GM19328 (cell line): ENCODE measurements around the gene B4GALNT3.

Experiments used
- ATAC-seq: cut with Tn5 transposase; IDR thresholded peaks from one replicate; pipeline ENCODE4 v1.9.1; 2021; ENCODE audit warnings: mild to moderate bottlenecking, moderate library complexity; ENCODE audit not compliant: unreplicated experiment

The B4GALNT3 gene

DNA sequence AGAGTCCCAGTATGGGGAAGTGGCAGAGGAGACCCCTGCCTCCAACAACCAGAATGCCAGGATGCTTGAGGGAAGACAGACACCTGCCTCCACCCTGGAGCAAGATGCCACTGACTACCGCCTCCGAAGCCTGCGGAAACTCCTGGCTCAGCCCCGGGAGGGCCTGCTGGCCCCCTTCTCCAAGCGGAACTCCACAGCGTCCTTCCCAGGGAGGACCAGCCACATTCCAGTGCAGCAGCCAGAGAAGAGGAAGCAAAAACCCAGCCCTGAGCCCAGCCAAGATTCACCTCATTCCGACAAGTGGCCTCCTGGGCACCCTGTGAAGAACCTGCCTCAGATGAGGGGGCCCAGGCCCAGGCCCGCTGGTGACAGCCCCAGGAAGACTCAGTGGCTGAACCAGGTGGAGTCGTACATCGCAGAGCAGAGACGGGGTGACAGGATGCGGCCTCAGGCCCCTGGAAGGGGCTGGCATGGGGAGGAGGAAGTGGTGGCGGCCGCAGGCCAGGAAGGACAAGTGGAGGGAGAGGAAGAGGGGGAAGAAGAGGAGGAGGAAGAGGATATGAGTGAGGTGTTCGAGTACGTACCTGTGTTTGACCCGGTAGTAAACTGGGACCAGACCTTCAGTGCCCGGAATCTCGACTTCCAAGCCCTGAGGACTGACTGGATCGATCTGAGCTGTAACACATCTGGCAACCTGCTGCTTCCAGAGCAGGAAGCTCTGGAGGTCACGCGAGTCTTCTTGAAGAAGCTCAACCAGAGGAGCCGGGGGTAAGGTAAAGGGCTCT lies 93.7 kb downstream of the B4GALNT3 start:
- ATAC-seq: no peak

DNA sequence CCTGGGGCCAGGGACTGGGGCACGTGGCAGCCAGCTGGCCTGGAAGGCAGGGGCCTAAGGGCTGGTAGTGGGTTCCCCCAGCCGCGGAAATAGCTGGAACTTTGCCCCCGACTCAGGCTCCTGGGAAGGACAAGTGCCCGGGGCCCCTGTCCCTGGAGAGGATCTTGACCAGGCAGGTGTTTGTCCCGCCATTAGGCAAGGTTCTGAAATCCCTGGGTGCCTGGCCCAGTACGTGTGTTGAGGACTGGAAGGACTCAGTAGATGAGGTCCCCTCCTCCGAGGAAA lies 94.2 kb downstream of the B4GALNT3 start:
- no peak for ATAC-seq

DNA sequence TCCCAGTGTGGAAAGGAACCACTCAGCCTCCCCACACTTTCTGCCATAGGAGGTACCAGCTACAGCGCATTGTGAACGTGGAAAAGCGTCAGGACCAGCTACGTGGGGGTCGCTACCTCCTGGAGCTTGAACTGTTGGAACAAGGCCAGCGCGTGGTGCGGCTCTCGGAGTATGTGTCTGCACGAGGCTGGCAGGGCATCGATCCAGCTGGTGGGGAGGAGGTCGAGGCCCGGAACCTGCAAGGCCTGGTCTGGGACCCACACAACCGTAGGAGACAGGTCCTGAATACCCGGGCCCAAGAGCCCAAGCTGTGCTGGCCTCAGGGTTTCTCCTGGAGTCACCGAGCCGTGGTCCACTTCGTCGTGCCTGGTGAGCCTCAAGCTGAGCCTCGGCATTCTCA lies 96.8 kb downstream of the B4GALNT3 start:
- ATAC-seq: no peak

DNA sequence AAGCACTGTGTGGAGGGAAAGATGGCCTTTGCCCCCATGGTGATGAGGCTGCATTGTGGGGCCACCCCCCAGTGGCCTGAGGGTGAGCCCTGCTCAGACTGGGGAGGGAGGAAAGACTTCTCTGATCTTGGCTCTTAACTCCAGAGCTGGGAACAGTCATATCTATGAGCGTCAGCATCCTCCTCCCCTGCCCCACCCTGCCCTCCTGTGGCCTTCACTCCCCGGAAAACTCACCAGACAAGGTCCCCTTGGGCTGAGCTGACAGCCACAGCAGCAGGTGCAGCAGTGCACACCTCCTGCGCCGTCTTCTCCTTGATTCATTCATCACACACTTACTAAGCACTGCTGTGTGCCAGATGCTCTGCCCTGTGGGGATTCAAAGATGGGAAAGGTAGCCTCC lies 98.8 kb downstream of the B4GALNT3 start:
- ATAC-seq: no peak

DNA sequence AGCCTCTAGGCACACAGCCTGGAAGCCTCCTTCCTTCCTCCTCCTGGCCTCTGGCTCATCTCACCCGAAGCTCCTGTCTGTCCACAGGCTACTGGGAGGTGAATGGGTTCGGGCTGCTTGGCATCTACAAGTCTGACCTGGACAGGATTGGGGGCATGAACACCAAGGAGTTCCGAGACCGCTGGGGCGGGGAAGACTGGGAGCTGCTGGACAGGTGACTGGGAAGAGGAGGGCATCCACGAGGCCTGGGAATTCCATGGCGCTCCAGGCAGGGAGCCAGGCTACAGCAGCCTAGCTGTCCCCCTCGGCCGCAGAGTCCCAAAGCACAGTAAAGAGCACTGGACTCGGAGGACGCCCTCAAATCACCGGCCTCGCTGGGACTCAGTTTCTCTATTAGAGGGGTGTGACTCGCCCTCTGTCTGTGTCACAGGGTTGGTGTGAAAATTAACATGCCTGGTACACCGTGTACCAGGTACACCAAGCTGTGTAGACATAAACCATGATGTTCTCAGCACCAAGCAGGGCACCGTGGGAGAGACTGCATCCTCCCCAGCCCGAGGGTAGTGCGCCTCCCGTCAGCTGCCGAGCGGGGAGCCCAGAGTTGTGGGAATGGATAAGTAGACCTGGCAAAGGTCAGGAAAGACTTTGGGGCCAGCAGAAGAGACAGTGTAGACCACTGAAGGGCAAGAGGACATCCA lies 99.6 kb downstream of the B4GALNT3 start:
- no peak for ATAC-seq

DNA sequence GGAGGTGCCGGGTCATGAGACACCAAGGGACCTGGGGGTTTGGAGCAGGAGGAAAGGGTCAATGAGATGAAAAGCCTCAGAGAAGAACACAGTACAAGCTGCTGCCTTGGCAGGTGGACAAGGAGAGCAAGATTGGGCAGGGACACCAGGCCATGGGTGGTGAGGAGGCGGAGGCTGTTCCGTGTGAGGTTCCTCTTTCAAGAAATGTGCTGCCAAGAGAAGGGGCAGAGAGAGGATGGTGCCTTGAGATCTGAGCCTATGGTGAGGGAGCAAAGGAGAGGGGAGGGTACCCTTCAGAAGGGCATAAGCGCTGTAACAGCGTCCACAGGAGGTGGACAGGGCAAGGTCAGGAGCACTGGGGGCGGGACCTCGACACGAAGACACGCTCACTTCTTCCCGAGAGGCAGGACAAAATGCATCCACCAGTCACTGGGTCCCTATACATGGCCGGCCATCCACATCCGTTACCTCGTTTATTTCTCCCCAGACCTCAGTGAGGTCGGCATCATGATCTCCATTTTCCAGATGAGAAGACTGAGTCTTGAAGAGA lies 100.2 kb downstream of the B4GALNT3 start:
- ATAC-seq: no peak

DNA sequence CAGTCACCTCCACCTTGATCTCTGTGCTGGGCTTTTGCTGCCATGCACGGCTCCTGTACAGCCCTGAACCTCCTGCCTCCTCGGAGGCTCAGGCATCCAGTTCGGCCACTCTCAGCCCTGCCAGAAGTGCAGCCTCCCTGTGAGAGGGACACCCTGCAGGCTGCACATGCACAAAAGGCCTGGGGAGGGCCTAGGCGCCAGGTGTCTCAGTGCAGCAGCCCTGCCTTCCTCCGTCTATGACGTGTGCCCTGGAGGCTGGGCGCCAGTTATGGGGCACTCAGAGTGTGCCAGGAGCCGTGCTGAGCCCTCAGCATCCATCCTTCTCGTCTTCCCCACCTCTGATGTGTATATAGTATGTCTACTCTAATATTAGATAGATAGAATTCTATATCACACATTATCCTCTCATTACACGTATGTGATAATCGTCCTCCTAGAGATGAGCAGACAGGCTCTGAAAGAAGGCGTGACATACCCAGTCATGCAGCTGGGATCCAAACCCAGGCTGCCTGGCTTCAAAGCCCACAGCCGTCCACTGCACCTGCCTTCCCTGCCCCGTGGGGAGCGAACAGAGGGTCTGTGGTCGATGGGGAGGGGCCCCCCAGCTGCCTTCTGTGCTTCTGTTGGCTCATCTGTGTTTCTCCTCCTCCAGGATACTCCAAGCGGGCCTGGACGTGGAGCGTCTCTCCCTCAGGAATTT lies 101.1 kb downstream of the B4GALNT3 start:
- ATAC-seq: no peak

DNA sequence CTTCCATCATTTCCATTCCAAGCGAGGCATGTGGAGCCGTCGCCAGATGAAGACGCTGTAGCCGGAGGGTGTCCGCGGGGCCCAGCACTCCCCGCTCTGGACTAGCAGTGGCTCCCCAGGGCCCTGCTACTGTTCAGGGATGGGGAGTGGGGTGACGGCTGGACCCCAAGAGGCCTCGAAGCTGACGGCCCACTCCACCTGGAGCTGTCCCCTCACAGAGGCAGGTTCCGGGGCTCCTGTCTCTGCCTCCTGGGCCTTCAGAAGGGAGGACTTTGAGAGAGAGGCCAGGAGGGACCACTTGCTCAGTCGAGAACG lies 101.6 kb downstream of the B4GALNT3 start:
- ATAC-seq: no peak

DNA sequence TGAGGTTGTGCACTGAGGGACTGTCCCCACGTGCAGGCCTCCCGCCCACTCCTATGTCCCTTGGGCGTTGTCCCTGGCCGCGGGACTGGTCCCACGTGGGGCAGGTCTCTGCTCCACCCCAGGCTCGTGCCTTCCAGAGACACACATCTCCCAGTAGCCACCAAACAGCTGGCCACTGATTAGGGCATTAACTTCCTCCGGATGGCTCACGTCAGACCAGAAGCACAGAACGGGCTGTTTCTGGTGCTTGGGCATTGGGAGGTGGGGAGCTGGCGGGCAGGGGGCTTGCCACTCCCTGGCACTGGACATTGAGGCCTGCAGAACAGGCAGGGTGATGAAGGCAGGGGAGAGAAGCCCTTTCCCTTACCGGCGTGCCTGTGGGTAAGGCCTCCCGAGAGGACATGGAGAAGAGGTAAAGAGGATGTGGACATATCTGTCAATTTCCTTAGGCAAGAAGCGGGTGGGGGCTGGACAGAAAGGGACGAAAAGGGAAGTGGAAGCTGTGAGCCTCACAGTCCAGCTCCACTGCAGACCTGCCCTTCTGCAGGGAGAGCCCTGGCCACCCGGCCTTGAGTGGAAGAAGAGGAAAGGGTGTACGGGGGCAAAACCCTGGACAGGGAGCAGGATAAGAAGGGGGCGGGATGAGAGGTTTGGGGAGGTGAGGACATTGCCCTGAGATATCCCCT lies 102.3 kb downstream of the B4GALNT3 start:
- ATAC-seq: no peak

DNA sequence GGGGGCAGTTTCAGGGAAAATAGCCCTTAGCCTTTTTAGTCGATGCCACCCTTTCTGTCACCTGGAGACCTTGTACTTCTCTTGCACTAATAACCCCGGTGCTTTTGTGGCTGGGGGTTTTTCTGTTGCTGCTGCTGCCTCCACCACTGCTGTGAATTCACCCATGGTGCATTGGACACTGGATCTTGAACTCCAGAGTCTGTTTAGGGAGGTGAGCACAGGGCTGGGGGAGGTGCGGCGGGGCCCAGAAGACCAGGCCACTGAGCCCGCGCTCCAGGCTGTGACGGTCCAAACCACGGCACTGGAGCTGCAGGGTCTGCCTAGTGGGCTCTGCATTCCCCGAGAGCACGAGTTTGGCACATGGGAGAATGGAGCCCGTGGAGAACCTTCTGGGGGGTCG lies 102.9 kb downstream of the B4GALNT3 start:
- ATAC-seq: no peak

DNA sequence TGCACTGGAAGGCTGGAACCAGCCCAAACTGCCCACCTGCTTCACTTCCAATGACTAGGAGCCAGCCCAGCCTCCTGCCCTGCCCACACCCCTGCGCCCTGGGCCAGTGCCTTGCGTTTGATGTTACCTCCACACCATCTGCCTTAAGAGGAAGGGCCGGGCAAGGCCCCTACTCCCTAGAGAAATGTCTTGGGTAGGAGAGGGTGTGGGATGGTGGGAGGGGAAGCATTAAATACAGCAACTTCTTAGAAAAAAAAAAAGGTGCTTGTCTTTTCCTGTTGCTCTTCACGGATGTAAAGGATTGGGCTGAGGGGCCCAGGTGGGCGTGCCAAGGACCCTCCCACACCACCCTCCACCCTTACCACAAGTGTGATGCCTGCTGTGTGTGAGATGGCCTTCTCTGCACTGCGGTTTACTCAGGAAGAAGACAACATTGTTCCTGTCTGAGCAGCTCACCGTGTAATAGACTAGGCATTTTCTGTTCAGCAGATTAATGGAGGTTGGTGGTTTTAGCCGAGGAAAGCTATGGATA lies 103.6 kb downstream of the B4GALNT3 start:
- ATAC-seq: no peak

DNA sequence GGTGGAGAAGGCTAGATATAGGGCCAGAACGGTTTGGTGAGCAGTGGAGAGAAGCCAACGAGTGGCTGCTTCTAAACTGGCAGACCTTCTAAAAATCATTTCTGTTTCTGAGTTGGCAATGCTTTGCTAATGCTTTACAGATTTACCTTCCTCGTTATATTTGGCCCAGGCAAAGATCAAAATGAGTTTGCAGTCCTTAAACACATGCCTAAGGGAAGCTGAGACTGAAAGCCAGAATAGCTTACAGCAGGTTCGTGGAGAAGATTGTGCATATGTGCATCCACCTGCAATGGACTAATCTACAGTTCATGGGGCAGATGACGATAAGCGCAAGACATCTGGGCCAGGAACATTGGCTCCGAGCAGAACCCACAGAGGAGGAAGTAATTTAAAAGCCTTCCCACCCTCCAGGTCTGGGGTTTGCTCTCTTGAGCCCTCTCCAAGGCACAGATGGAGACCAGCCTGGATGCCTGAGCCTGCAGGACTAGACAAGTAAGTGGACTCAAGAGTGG lies 104.1 kb downstream of the B4GALNT3 start:
- no peak for ATAC-seq

DNA sequence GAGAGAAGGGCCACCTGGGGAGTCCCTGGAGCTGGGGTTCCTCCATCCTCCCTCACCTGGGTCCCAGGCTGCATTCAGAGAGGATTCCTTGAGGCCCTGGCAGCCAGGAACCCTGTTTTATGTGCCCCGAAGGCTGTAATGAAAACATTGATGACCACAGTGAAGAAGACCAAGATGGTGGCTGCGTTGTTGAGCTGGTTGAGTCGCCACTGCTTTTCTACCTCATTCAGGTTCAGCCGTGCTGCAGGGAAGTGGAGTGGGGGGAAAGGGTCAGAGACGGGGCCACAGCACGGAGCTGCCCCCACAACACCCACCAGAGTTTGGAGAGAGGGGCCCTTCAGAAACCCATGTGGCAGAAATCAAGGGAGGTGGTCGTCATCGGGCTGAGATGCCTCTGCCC lies 105.4 kb downstream of the B4GALNT3 start:
- ATAC-seq: no peak

DNA sequence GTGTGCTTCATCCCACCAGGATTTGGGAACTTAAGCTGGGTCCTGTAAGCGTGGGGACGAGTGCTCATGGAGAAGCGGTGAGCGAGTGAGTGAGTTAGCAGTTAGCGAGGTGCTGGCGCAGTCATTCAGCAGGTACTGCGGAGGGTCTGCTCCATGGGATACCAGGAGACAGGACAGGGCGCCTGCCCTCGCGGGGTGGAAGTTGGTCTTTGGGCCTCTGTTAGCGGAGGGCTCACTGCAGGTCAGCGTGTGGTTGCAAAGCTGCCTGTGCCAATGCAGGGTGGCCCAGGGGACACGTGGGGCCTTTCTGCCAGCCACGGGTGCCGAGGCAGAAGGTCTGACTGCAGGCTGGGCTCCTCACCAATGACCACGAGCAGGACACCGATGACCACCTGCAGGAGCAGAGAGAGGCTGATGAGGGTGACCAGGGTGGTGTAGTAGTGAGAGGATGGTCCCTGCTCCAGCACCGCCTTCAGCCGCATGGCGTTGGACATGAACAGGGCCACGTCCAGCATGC lies 105.9 kb downstream of the B4GALNT3 start:
- ATAC-seq: no peak

DNA sequence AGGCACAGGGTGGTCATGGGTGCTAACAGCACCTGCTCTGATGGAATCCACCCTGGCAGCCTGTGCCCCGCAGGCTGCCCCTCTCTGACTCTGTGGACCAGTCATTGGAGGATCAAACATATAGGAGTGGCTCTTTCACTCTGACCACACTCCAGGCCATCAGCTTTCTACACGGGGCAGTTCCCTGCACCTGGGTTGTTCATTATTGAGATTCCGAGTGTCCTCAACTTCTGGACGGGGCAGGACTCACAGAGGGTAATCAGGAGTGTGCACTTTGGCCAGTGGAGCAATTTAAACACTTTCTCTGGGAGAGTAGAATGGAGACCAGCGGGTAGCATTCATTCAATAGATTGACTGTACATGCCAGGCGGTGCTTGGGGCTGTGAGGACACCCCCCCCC lies 108.7 kb downstream of the B4GALNT3 start:
- no peak for ATAC-seq

DNA sequence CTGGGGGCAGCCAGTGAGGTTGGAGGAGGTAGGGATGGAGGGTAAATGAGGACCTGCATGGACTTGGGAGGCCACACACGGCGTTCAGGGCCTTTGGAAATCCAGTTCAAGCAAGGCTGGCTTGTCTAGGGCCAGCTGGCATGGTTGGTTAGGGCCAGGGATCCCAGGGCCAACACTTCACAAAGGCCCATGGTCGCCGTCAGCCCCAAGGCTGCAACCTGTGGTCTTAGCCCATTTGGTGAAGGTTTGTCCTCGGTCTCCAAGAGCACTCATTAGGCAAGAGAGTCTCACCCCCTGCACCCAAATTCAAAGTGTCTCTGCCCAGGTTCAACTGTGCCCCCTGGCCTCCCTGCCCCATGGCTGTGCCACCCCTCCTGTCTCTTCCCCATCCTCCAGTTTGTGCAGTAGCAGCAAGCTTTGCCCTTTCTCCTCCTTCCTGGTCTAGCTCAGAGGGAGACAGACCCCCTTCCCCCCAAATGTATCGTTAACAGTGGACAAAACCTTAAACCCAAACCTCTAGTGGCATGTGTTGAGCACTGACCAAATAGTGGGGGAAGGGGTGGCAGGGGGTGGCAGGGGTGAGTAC lies 109.4 kb downstream of the B4GALNT3 start:
- no peak for ATAC-seq

DNA sequence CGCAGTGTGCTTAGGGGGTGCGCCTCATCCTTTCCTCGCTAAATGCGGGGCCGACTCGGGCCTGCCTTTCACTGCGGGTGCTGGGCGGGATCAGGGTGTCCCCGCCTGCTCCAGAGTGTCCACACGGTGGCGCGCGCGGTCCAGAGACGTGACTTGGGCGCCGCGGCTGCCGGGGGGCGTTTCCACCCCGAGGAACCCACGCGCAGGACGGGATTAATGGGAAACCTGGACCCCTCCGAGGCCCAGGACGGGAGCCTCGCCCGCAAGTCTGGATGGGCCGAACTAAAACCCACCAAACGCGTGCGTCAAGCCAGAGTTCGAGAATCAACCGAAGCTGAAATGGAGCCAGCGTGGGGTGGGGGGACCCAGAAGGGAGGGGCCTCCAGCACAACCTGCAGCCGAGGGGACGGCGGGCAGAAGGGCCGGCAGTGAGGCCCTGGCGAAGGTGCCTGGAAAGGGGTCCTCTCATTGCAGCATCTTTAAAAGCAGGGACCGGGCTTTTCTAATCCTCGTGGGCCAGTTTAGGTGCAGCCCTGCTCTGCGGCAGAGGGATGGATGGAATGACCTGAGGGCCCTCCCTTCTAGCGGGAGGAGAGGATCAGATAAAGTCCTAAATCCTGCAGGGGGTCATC lies 110.2 kb downstream of the B4GALNT3 start:
- ATAC-seq: no peak

DNA sequence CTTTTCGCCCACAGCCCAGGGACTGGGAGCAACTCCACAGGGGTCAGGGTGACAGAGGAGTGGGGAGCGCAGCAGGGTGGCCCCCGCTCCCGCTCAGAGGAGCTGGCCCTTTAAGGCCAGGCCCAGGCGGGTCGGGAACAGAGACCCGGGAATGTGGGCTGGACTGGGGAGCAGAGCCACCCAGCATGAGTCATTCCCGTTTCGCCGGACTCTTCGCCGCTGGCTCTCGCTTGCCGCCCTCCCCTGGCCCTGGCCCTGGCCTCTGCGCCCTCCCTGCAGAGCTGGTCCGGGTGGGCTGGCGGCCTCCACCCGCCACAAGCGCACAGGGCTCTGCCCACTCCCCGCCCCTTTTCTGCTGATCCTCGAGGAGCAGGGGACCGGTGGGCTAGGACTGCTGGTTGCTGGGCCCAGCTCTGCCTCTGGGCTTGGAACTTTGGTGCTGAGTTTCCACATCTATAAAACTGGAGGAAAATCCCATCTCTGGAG lies 110.7 kb downstream of the B4GALNT3 start:
- no peak for ATAC-seq

DNA sequence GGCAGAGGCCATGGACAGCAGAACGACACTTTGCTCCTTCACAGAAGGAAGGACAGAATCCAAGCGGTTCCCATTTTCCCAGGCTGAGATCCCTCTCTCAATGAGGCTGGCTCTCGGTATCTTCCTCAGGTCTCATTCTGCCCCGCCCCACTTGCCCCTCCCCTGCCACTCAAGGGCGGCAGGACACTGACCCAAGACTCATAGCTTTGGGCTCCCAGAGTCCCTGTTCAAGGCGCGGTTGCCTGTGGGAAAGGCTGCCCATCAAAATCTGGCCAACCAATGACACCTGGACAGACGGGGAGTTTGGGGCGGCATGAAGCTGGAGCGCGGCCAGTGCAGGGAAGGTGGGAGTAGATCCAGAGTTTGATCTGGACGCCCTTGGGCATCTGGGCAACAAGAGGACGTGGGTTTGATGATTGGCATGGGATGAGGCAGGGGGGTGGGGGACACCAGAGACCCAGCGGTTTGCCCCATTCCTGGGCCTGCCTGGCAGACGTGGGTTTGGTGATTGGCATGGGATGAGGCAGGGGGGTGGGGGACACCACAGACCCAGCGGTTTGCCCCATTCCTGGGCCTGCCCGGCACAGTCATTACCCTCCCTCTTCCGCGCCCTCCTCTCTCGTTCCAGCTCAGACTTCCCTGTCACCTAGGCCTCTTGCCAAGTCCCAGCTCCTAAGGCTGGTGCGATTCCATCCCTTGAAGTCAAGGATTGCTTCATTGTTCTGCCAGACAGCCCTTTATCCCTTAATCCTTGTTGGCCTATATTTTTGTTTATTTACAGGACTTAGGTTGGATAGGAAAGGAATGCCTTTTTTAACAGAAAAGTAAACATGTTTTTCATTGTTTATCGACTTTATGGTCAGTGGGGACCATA lies 111.4 kb downstream of the B4GALNT3 start:
- ATAC-seq: no peak
